MM.1S (cell line): ENCODE results near the gene GJB6.
"Not testable (repeated sequence)": the region's sequence is repeated elsewhere in the genome, so short reads cannot be mapped to it uniquely, and the experiment has no call there.

Source experiments
- DNase-seq: peaks from one replicate; pipeline ENCODE4 v3.0.0-alpha.2; 2015
- H2AFZ ChIP-seq: fragments of 300-600 bp; sonication (generic); 2 replicates; pipeline ENCODE4 v1.6.0; 2016; ENCODE audit warnings: antibody characterized with exemption, low read length
- H3F3A ChIP-seq: fragments of 300-600 bp; sonication (generic); 2 replicates; pipeline ENCODE4 v1.6.1; 2016; ENCODE audit warnings: mild to moderate bottlenecking, antibody characterized with exemption, low read length, moderate library complexity, mixed read lengths; ENCODE audit not compliant: insufficient read depth
- H3K27ac ChIP-seq: fragments of 300-600 bp; sonication (generic); 2 replicates; pipeline ENCODE4 v1.5.1; 2016; ENCODE audit warnings: mild to moderate bottlenecking, low read length
- H3K27me3 ChIP-seq: fragments of 300-600 bp; sonication (generic); replicated peaks from 2 replicates; pipeline ENCODE4 v1.6.0; 2016; ENCODE audit warnings: low read length; ENCODE audit not compliant: insufficient read depth
- H3K36me3 ChIP-seq: fragments of 300-600 bp; sonication (generic); replicated peaks from 2 replicates; pipeline ENCODE4 v1.6.1; 2016; ENCODE audit warnings: mild to moderate bottlenecking, low read length, mixed read lengths; ENCODE audit not compliant: insufficient read depth
- H3K4me1 ChIP-seq: fragments of 300-600 bp; sonication (generic); 2 replicates; pipeline ENCODE4 v1.6.1; 2016; ENCODE audit warnings: low read length, mixed read lengths
- H3K4me2 ChIP-seq: fragments of 300-600 bp; sonication (generic); 2 replicates; pipeline ENCODE4 v1.6.0; 2016; ENCODE audit warnings: low read depth, low read length
- H3K4me3 ChIP-seq: fragments of 300-600 bp; sonication (generic); 2 replicates; pipeline ENCODE4 v1.5.1; 2016; ENCODE audit warnings: low read length, mixed read lengths
- H3K79me2 ChIP-seq: fragments of 300-600 bp; sonication (generic); 2 replicates; pipeline ENCODE4 v1.6.1; 2016; ENCODE audit warnings: mixed run types, low read length, mixed read lengths
- H3K9ac ChIP-seq: fragments of 300-600 bp; sonication (generic); 2 replicates; pipeline ENCODE4 v1.6.1; 2016; ENCODE audit warnings: low read length, mixed read lengths
- H3K9me2 ChIP-seq: fragments of 300-600 bp; sonication (generic); replicated peaks from 2 replicates; pipeline ENCODE4 v1.6.1; 2016; ENCODE audit warnings: mild to moderate bottlenecking, low read length, mixed read lengths; ENCODE audit not compliant: insufficient read depth
- H3K9me3 ChIP-seq: fragments of 300-600 bp; sonication (generic); replicated peaks from 2 replicates; pipeline ENCODE4 v1.6.1; 2016; ENCODE audit warnings: mild to moderate bottlenecking, low read length, mixed read lengths; ENCODE audit not compliant: insufficient read depth
- H4K20me1 ChIP-seq: fragments of 300-600 bp; sonication (generic); 2 replicates; pipeline ENCODE4 v1.6.1; 2016; ENCODE audit warnings: mild to moderate bottlenecking, low read length, moderate library complexity, mixed read lengths; ENCODE audit not compliant: insufficient read depth
- CTCF ChIP-seq: fragments of 300-600 bp; sonication (generic); IDR thresholded peaks from 2 replicates; pipeline ENCODE4 v1.5.1; 2016; ENCODE audit warnings: antibody characterized with exemption, low read length, mixed read lengths
- EZH2 ChIP-seq: fragments of 300-600 bp; sonication (generic); optimal IDR thresholded peaks from 2 replicates; pipeline ENCODE3; 2017; ENCODE audit warnings: low read depth, mild to moderate bottlenecking, antibody characterized with exemption, low read length, mixed read lengths
- EZH2phosphoT487 ChIP-seq: fragments of 300-600 bp; sonication (generic); IDR thresholded peaks from 2 replicates; pipeline ENCODE4 v1.6.1; 2018; ENCODE audit warnings: antibody characterized with exemption, low read length

Gene GJB6

GRCh38 chr13:20231839-20232555 lies at the start of gene GJB6:
GJB6 (minus strand) TSS chr13:20232319; CDS start chr13:20223480, 8,839 bp downstream.
- TF ChIP-seq EZH2phosphoT487 = no peak
- TF ChIP-seq CTCF = no peak
- TF ChIP-seq EZH2 = no peak
- Histone ChIP-seq H3K4me2 (no peak within 1 kb of the TSS), H3K4me3 (no peak within 1 kb of the TSS), H3K36me3 (no peaks in the 10 kb centered on the region), H3K9me2 (no peaks in the 10 kb centered on the region), H3K79me2 (no peaks in the 10 kb centered on the region), H3K4me1 (no peaks in the 10 kb centered on the region), H3K27me3 (no peaks in the 10 kb centered on the region), H4K20me1 (no peaks in the 10 kb centered on the region), H3F3A (no peaks in the 10 kb centered on the region), H2AFZ (no peak within 1 kb of the TSS), H3K27ac (no peak within 1 kb of the TSS), H3K9me3 (no peaks in the 10 kb centered on the region), H3K9ac (no peak within 1 kb of the TSS)
- DNase-seq = no peak

- not testable (repeated sequence) for H3K4me2 ChIP-seq, H3K9ac ChIP-seq, H3K79me2 ChIP-seq, H3K9me3 ChIP-seq, H3K27me3 ChIP-seq, H2AFZ ChIP-seq, H4K20me1 ChIP-seq, H3K27ac ChIP-seq, H3K9me2 ChIP-seq, DNase-seq, H3K36me3 ChIP-seq, H3K4me3 ChIP-seq, H3F3A ChIP-seq, H3K4me1 ChIP-seq
Observed at GRCh38 chr13:20276901-20277300, 44.8 kb upstream of the GJB6 start.

GRCh38 chr13:20274466-20274865 lies 42.3 kb upstream of the GJB6 start:
- no peak overlapping the region for H3K4me2 ChIP-seq
- H3K27me3 ChIP-seq = no peaks in the 10 kb centered on the region
- H3K4me3 ChIP-seq = no peak overlapping the region
- TF ChIP-seq EZH2phosphoT487 (no peak), CTCF (no peak), EZH2 (no peak)
- no peaks in the 10 kb centered on the region for H4K20me1 ChIP-seq
- no peaks in the 10 kb centered on the region for H3K9me3 ChIP-seq
- no peak for DNase-seq
- H2AFZ ChIP-seq = no peak overlapping the region
- no peaks in the 10 kb centered on the region for H3F3A ChIP-seq
- no peaks in the 10 kb centered on the region for H3K4me1 ChIP-seq
- H3K9ac ChIP-seq = no peak overlapping the region
- H3K9me2 ChIP-seq = no peaks in the 10 kb centered on the region
- no peak overlapping the region for H3K27ac ChIP-seq
- no peaks in the 10 kb centered on the region for H3K79me2 ChIP-seq
- no peaks in the 10 kb centered on the region for H3K36me3 ChIP-seq

- no peaks in the 10 kb centered on the region for H3K79me2 ChIP-seq
- H4K20me1 ChIP-seq = no peaks in the 10 kb centered on the region
- H3K27me3 ChIP-seq = no peaks in the 10 kb centered on the region
- DNase-seq = no peak
- no peaks in the 10 kb centered on the region for H3K9me2 ChIP-seq
- H2AFZ ChIP-seq = no peak overlapping the region
- H3K4me2 ChIP-seq = no peak overlapping the region
- no peaks in the 10 kb centered on the region for H3K9me3 ChIP-seq
- H3K27ac ChIP-seq = no peak overlapping the region
- H3K4me1 ChIP-seq = no peaks in the 10 kb centered on the region
- H3K9ac ChIP-seq = no peak overlapping the region
- H3F3A ChIP-seq = no peaks in the 10 kb centered on the region
- no peak for TF ChIP-seq EZH2phosphoT487
- TF ChIP-seq CTCF = no peak
- no peak for TF ChIP-seq EZH2
- no peaks in the 10 kb centered on the region for H3K36me3 ChIP-seq
- no peak overlapping the region for H3K4me3 ChIP-seq
Observed at GRCh38 chr13:20272588-20273171, 40.6 kb upstream of the GJB6 start.
